Karpas-422 (cell line): Measurements from ENCODE around the gene TOR4A. TPM values are rescaled to one million over a fixed set of nuclear protein-coding genes. Genes with fewer than 3 reads are reported as not detected.

Experiments
- DNase-seq: peaks from one replicate; pipeline ENCODE4 v3.0.0-alpha.2; 2015
- H2AFZ ChIP-seq: fragments of 200-600 bp; sonication (generic); 2 replicates; pipeline ENCODE4 v1.6.1; 2014; ENCODE audit warnings: antibody characterized with exemption, low read length, mixed read lengths
- H3K27ac ChIP-seq: fragments of 200-600 bp; sonication (generic); 2 replicates; pipeline ENCODE4 v1.5.1; 2014; ENCODE audit warnings: mild to moderate bottlenecking, low read length, moderate library complexity
- H3K27me3 ChIP-seq: fragments of 200-600 bp; sonication (generic); 2 replicates; pipeline ENCODE4 v1.6.1; 2014; ENCODE audit warnings: low read length, mixed read lengths
- H3K36me3 ChIP-seq: fragments of 200-600 bp; sonication (generic); 2 replicates; pipeline ENCODE4 v1.6.1; 2014; ENCODE audit warnings: low read length, mixed read lengths; ENCODE audit not compliant: insufficient read depth
- H3K4me1 ChIP-seq: fragments of 200-600 bp; sonication (generic); 2 replicates; pipeline ENCODE4 v1.6.1; 2014; ENCODE audit warnings: mild to moderate bottlenecking, low read length, mixed read lengths
- H3K4me2 ChIP-seq: fragments of 200-600 bp; sonication (generic); 2 replicates; pipeline ENCODE4 v1.6.1; 2014; ENCODE audit warnings: low read length, low read depth, mild to moderate bottlenecking; ENCODE audit not compliant: poor library complexity, severe bottlenecking
- H3K4me3 ChIP-seq: fragments of 200-600 bp; sonication (generic); 2 replicates; pipeline ENCODE4 v1.5.1; 2014; ENCODE audit warnings: mild to moderate bottlenecking, antibody characterized with exemption, low read length, mixed read lengths
- H3K79me2 ChIP-seq: fragments of 200-600 bp; sonication (generic); 2 replicates; pipeline ENCODE4 v1.6.1; 2014; ENCODE audit warnings: mild to moderate bottlenecking, low read length, mixed read lengths
- H3K9ac ChIP-seq: fragments of 200-600 bp; sonication (generic); 2 replicates; pipeline ENCODE4 v1.6.0; 2014; ENCODE audit warnings: low read length
- H3K9me2 ChIP-seq: fragments of 200-600 bp; sonication (generic), shearing (Covaris generic); replicated peaks from 2 replicates; pipeline ENCODE4 v1.6.0; 2014; ENCODE audit warnings: mild to moderate bottlenecking, low read length, moderate library complexity; ENCODE audit not compliant: insufficient read depth
- H3K9me3 ChIP-seq: fragments of 300-700, 200-600 bp; sonication (generic); 2 replicates; pipeline ENCODE4 v1.6.1; 2014; ENCODE audit warnings: low read length, mixed read lengths
- H4K20me1 ChIP-seq: fragments of 200-600 bp; sonication (generic); 2 replicates; pipeline ENCODE4 v1.6.1; 2014; ENCODE audit warnings: mild to moderate bottlenecking, antibody characterized with exemption, low read length, low read depth; ENCODE audit not compliant: insufficient read depth
- total RNA-seq: library from RNA; depleted of rRNA; stranded (reverse); fragments of >200 nt; shearing (Covaris generic); gene quantifications from 2 replicates; pipeline ENCODE4 v1.2.3, GENCODE V29; 2014; ENCODE audit warnings: low replicate concordance

TOR4A gene
- total RNA-seq, 1 experiment from 2014 or later: 8.8 TPM

- peaks cover 11% of the 10 kb centered on the region for H3K4me1 ChIP-seq
- H3K79me2 ChIP-seq: no peaks in the 10 kb centered on the region
- H3K36me3 ChIP-seq: peaks cover 9% of the 10 kb centered on the region
- H3K9me2 ChIP-seq: no peaks in the 10 kb centered on the region
- H2AFZ ChIP-seq: no peak overlapping the region
- no peaks in the 10 kb centered on the region for H3K27me3 ChIP-seq
- H4K20me1 ChIP-seq: peaks cover 15% of the 10 kb centered on the region
- no peak overlapping the region for H3K4me2 ChIP-seq
- no peak overlapping the region for H3K9ac ChIP-seq
- no peak overlapping the region for H3K27ac ChIP-seq
- DNase-seq: no peak
- H3K9me3 ChIP-seq: no peaks in the 10 kb centered on the region
- H3K4me3 ChIP-seq: no peak overlapping the region
Observed at GRCh38 chr9:137247135-137247915, 30.2 kb upstream of the TOR4A start.

- Histone ChIP-seq H3K9me3 (no peaks in the 10 kb centered on the region), H3K9ac (no peak overlapping the region), H3K27ac (no peak overlapping the region), H3K9me2 (no peaks in the 10 kb centered on the region), H3K27me3 (no peaks in the 10 kb centered on the region), H3K4me2 (no peak overlapping the region), H3K36me3 (peaks cover 4% of the 10 kb centered on the region; the same call in 1 of the 2 replicates), H2AFZ (no peak overlapping the region), H3K79me2 (no peaks in the 10 kb centered on the region), H3K4me1 (peaks cover 11% of the 10 kb centered on the region), H3K4me3 (no peak overlapping the region), H4K20me1 (peaks cover 10% of the 10 kb centered on the region; the same call in 1 of the 2 replicates)
- DNase-seq: no peak
Observed at GRCh38 chr9:137247916-137248175, 29.7 kb upstream of the TOR4A start.

GRCh38 chr9:137250329-137251193 lies 27.0 kb upstream of the TOR4A start:
- Histone ChIP-seq H3K4me3 (no peak overlapping the region), H3K9me2 (no peaks in the 10 kb centered on the region), H4K20me1 (0 out of 2 replicates have a peak, but pooled peaks cover under 1% of the 10 kb centered on the region), H3K79me2 (peaks cover 3% of the 10 kb centered on the region), H3K9ac (no peak overlapping the region), H3K27me3 (no peaks in the 10 kb centered on the region), H2AFZ (no peak overlapping the region), H3K9me3 (no peaks in the 10 kb centered on the region), H3K4me2 (no peak overlapping the region), H3K27ac (no peak overlapping the region), H3K4me1 (peaks cover 31% of the 10 kb centered on the region), H3K36me3 (no peaks in the 10 kb centered on the region)
- DNase-seq: no peak

GRCh38 chr9:137251194-137251461 lies 26.4 kb upstream of the TOR4A start, which contains the start of gene STPG3:
TSS of gene STPG3 (plus strand) at chr9:137251286. CDS start at chr9:137251287, 1 bp downstream.
- peak within 1 kb of the TSS; percentile 92 for H3K4me2 ChIP-seq

GRCh38 chr9:137251490-137252268 lies 25.8 kb upstream of the TOR4A start:
- Histone ChIP-seq H3K79me2 (peaks cover 14% of the 10 kb centered on the region), H3K9me3 (no peaks in the 10 kb centered on the region), H3K4me1 (peaks cover 39% of the 10 kb centered on the region), H3K4me3 (no peak overlapping the region), H3K27ac (no peak overlapping the region), H3K36me3 (peaks cover 4% of the 10 kb centered on the region), H3K9me2 (no peaks in the 10 kb centered on the region), H3K9ac (no peak overlapping the region), H3K4me2 (peak overlapping the region; percentile 92), H4K20me1 (peaks cover 11% of the 10 kb centered on the region; the same call in 1 of the 2 replicates), H3K27me3 (no peaks in the 10 kb centered on the region), H2AFZ (no peak overlapping the region)
- DNase-seq: no peak

More at GRCh38 chr9:137251194-137251461, 26.4 kb upstream of the TOR4A start, which contains the start of gene STPG3:
- no peak within 1 kb of the TSS for H2AFZ ChIP-seq
- no peaks in the 10 kb centered on the region for H3K9me2 ChIP-seq
- DNase-seq: no peak
- H3K9me3 ChIP-seq: no peaks in the 10 kb centered on the region
- peaks cover 33% of the 10 kb centered on the region for H3K4me1 ChIP-seq
- no peak within 1 kb of the TSS for H3K4me3 ChIP-seq
- H3K27ac ChIP-seq: no peak within 1 kb of the TSS
- no peaks in the 10 kb centered on the region for H3K27me3 ChIP-seq
- peaks cover 6% of the 10 kb centered on the region; the same call in 1 of the 2 replicates for H4K20me1 ChIP-seq
- no peak within 1 kb of the TSS for H3K9ac ChIP-seq
- H3K79me2 ChIP-seq: peaks cover 9% of the 10 kb centered on the region
- H3K36me3 ChIP-seq: no peaks in the 10 kb centered on the region

GRCh38 chr9:137252555-137253506 lies 24.7 kb upstream of the TOR4A start:
- H3K27me3 ChIP-seq: no peaks in the 10 kb centered on the region
- H3K79me2 ChIP-seq: peaks cover 19% of the 10 kb centered on the region
- H3K9me3 ChIP-seq: no peaks in the 10 kb centered on the region
- DNase-seq: peak; percentile 86
- H3K4me1 ChIP-seq: peaks cover 46% of the 10 kb centered on the region
- H2AFZ ChIP-seq: peak overlapping the region; percentile 27; the same call in 1 of the 2 replicates
- H3K36me3 ChIP-seq: peaks cover 8% of the 10 kb centered on the region
- H3K27ac ChIP-seq: no peak overlapping the region
- H3K4me2 ChIP-seq: peak overlapping the region; percentile 92
- no peaks in the 10 kb centered on the region for H3K9me2 ChIP-seq
- H3K4me3 ChIP-seq: peak overlapping the region; percentile 69; the same call in 1 of the 2 replicates
- H4K20me1 ChIP-seq: peaks cover 14% of the 10 kb centered on the region; the same call in 1 of the 2 replicates
- peak overlapping the region; percentile 81 for H3K9ac ChIP-seq
